Epithelial cell of esophagus (primary cell): ENCODE data around the gene TPSB2.
"Not testable (repeated sequence)": the region's sequence is repeated elsewhere in the genome, so short reads cannot be mapped to it uniquely, and the experiment has no call there.

Experiments
- DNase-seq: peaks from one replicate; pipeline ENCODE4 v3.0.0; 2010; ENCODE audit warnings: low read depth
- H3K4me3 ChIP-seq: 2 replicates; pipeline ENCODE4 v1.5.1; 2011; ENCODE audit warnings: mild to moderate bottlenecking, low read length, control low read depth
- TF ChIP-seq, protein P1 (sequence below): IDR thresholded peaks from 2 replicates; pipeline ENCODE4 v1.5.1; 2011; ENCODE audit warnings: low read depth, mild to moderate bottlenecking, low read length, control low read depth, inconsistent platforms; ENCODE audit not compliant: insufficient read depth; ENCODE audit errors: missing control alignments

The TPSB2 gene

GRCh38 chr16:1229476-1229875, 508 bp downstream of the TPSB2 start:
- not testable (repeated sequence) for DNase-seq, H3K4me3 ChIP-seq

DNA sequence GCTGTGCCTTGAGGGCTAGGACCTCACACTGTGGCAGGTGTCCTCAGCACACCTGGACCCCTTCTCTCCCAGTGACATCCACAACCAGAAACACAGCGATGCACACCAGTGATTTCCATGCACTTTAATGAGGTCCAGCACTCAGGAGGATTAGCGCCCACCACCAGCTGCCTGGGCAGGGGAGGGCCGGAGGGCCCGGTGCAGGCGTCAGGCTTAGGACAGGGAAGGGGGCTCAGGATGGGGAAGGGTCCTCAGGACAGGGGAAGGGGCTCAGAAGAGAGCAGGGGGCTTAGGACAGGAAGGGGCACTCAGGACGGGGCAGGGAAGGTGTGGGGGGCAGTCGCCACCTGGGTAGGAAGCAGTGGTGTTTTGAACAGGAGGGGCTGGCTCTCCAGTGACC, 1.8 kb downstream of the TPSB2 start:
- H3K4me3 ChIP-seq, DNase-seq: not testable (repeated sequence)

DNA sequence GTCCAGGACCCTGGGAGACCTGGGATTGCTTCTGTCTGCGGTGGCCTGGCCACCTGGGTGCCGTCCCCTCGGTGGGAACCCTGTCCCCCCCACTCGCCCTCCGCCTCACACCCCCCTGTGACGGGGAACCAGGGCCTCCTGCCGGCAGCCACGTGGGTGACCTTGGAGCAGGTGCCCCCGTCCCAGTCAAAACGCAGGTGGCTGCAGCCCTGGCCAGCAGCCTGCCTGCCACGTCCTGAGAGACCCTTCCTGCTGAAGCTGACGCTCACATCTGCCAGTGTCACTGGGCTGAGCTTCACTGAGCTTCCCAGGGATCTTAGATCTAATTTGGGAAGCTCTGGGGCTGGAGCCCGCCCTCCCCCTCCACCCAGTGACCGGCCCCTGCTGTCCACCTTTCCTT, 3.3 kb downstream of the TPSB2 start:
- not testable (repeated sequence) for DNase-seq, H3K4me3 ChIP-seq

GRCh38 chr16:1225728-1226311, 4.2 kb downstream of the TPSB2 start:
- H3K4me3 ChIP-seq, DNase-seq: not testable (repeated sequence)

DNA sequence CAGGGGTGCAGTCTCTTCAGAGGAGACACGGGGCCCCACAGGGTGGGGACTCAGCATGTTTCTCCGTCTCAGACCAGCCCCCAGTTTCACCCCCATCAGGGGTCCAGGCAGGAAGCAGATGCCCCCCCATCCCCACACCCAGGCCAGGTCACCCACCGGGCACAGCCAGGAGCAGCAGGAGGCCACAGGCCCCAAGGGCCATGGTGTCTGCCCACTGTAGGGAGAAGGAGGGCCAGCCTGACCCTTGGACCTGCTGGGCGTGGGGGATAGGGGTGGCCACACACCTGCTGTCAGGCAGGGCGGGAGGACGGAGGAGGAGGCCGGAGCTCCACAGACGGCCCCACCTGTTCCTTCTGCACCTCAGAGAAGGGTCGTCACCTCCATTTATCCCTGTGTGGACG, 4.9 kb downstream of the TPSB2 start, which contains the start of gene TPSG1:
TPSG1 (minus strand) TSS at position 218 of the 401 bp plus-strand sequence; CDS start at position 202, 16 bp downstream.
- TF ChIP-seq, protein P1, sequence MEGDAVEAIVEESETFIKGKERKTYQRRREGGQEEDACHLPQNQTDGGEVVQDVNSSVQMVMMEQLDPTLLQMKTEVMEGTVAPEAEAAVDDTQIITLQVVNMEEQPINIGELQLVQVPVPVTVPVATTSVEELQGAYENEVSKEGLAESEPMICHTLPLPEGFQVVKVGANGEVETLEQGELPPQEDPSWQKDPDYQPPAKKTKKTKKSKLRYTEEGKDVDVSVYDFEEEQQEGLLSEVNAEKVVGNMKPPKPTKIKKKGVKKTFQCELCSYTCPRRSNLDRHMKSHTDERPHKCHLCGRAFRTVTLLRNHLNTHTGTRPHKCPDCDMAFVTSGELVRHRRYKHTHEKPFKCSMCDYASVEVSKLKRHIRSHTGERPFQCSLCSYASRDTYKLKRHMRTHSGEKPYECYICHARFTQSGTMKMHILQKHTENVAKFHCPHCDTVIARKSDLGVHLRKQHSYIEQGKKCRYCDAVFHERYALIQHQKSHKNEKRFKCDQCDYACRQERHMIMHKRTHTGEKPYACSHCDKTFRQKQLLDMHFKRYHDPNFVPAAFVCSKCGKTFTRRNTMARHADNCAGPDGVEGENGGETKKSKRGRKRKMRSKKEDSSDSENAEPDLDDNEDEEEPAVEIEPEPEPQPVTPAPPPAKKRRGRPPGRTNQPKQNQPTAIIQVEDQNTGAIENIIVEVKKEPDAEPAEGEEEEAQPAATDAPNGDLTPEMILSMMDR = no peak
- no peak for DNase-seq
- H3K4me3 ChIP-seq = no peak within 1 kb of the TSS

- no peak overlapping the region for H3K4me3 ChIP-seq
- TF ChIP-seq, protein P1 = no peak
- DNase-seq = no peak
These were observed 5.4 kb downstream of the TPSB2 start for GRCh38 chr16:1224558-1224957.

GRCh38 chr16:1223355-1224214, 6.4 kb downstream of the TPSB2 start:
- H3K4me3 ChIP-seq = no peak overlapping the region
- TF ChIP-seq, protein P1 = no peak
- no peak for DNase-seq

GRCh38 chr16:1222553-1223354, 7.2 kb downstream of the TPSB2 start:
- no peak overlapping the region for H3K4me3 ChIP-seq
- TF ChIP-seq, protein P1 = no peak
- DNase-seq = no peak
